Esophagus squamous epithelium (tissue), 4 donors: ENCODE measurements around the gene ADARB2.

Source experiments
- CTCF ChIP-seq, 6 experiments: fragments of 450-650 bp in 4 of 6; fragments of 200-600 bp in 2 of 6; sonication (generic) in 2 of 6; IDR thresholded peaks; one replicate each; pipeline ENCODE4 v1.5.1; 2016 to 2019; ENCODE audit warnings: antibody characterized with exemption in 6 of 6, mild to moderate bottlenecking in 4 of 6, moderate library complexity in 4 of 6
- POLR2A ChIP-seq, 4 donors: fragments of 450-650 bp; IDR thresholded peaks; one replicate each; pipeline ENCODE4 v1.6.1; 2017; ENCODE audit warnings: antibody characterized with exemption in 4 of 4, mild to moderate bottlenecking in 4 of 4, moderate library complexity in 3 of 4

GRCh38 chr10:1243486-1244234, 493.7 kb downstream of the ADARB2 start:
- TF ChIP-seq POLR2A (IDR thresholded peaks at IDR 0.05): no peak
- no peak for TF ChIP-seq CTCF (IDR thresholded peaks at IDR 0.05)
